Fibroblast of skin of right biceps (primary cell): Measurements from ENCODE around the gene CLASP1.
"Not testable (repeated sequence)": the region's sequence is repeated elsewhere in the genome, so short reads cannot be mapped to it uniquely, and the experiment has no call there.

Experiments used
- DNase-seq: peaks from one replicate; pipeline ENCODE4 v3.0.0-alpha.2; 2013

The CLASP1 gene

GRCh38 chr2:121340926-121341325 lies 308.3 kb downstream of the CLASP1 start:
- no peak for DNase-seq

- DNase-seq, result no peak
Measured at GRCh38 chr2:121338281-121338680, 311.0 kb downstream of the CLASP1 start.

GRCh38 chr2:121336528-121337294 lies 312.6 kb downstream of the CLASP1 start:
- DNase-seq, result no peak

- DNase-seq, result no peak
Measured at GRCh38 chr2:121335294-121336290, 313.7 kb downstream of the CLASP1 start.

GRCh38 chr2:121334581-121335293 lies 314.5 kb downstream of the CLASP1 start:
- no peak for DNase-seq

- DNase-seq, result no peak
Measured at GRCh38 chr2:121333834-121334558, 315.3 kb downstream of the CLASP1 start.

- DNase-seq, result no peak
Measured at GRCh38 chr2:121333231-121333630, 316.0 kb downstream of the CLASP1 start.

GRCh38 chr2:121331324-121331723 lies 317.9 kb downstream of the CLASP1 start:
- not testable (repeated sequence) for DNase-seq

- DNase-seq, result no peak
Measured at GRCh38 chr2:121330921-121331320, 318.3 kb downstream of the CLASP1 start.

- DNase-seq, result no peak
Measured at GRCh38 chr2:121329786-121330185, 319.5 kb downstream of the CLASP1 start.

- no peak for DNase-seq
Measured at GRCh38 chr2:121326628-121327027, 322.6 kb downstream of the CLASP1 start.

GRCh38 chr2:121324601-121325000 lies 324.7 kb downstream of the CLASP1 start:
- no peak for DNase-seq

- DNase-seq, result no peak
Measured at GRCh38 chr2:121321476-121321875, 327.8 kb downstream of the CLASP1 start.

- DNase-seq, result no peak
Measured at GRCh38 chr2:121319941-121320340, 329.3 kb downstream of the CLASP1 start.

GRCh38 chr2:121316986-121317385 lies 332.3 kb downstream of the CLASP1 start:
- DNase-seq, result no peak

GRCh38 chr2:121313701-121314100 lies 335.6 kb downstream of the CLASP1 start:
- DNase-seq, result not testable (repeated sequence)

- DNase-seq, result no peak
Measured at GRCh38 chr2:121309801-121310200, 339.5 kb downstream of the CLASP1 start.

GRCh38 chr2:121309323-121309722 lies 339.9 kb downstream of the CLASP1 start:
- no peak for DNase-seq

GRCh38 chr2:121307048-121307447 lies 342.2 kb downstream of the CLASP1 start:
- DNase-seq, result no peak

- no peak for DNase-seq
Measured at GRCh38 chr2:121304941-121305340, 344.3 kb downstream of the CLASP1 start.

- DNase-seq, result no peak
Measured at GRCh38 chr2:121303531-121304263, 345.6 kb downstream of the CLASP1 start.

GRCh38 chr2:121301190-121301589 lies 348.1 kb downstream of the CLASP1 start:
- DNase-seq, result not testable (repeated sequence)
